ENCODE data around the gene ABHD2.

Gene ABHD2

DNA sequence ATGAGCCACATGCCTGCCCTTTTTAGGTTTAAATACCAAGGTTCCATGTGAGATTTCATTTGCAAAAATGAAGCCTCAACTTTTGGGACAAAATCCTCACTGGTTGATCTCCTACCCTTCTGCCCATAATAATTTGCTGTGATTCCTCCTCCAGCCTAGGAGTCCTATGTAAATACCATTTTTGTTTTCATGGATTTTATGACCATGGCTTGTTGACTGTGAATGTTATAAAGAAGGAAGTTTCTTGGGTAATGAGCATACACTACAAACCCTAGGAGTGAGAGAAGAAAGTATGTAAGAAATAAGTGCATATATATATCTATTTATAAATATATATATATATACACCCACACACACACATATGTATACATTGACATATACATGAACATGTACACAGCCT, 120.0 kb downstream of the ABHD2 start:
- TF ChIP-seq CTCF (IDR thresholded peaks at IDR 0.05; ENCODE audit: borderline replicate concordance, control extremely low read depth, extremely low read depth, insufficient read depth, missing control alignments), result no peak
- no peak for DNase-seq (ENCODE audit: low spot score)
- in situ Hi-C loops (cut with MboI; ENCODE audit: low sequenced_read_pairs, unreplicated experiment), result no loop called here

- TF ChIP-seq CTCF (IDR thresholded peaks at IDR 0.05; ENCODE audit: borderline replicate concordance, control extremely low read depth, extremely low read depth, insufficient read depth, missing control alignments), result no peak
- in situ Hi-C loops (cut with MboI; ENCODE audit: low sequenced_read_pairs, unreplicated experiment), result no loop called here
- no peak for DNase-seq (ENCODE audit: low spot score)
Measured at GRCh38 chr15:89209057-89209456, 120.8 kb downstream of the ABHD2 start.

DNA sequence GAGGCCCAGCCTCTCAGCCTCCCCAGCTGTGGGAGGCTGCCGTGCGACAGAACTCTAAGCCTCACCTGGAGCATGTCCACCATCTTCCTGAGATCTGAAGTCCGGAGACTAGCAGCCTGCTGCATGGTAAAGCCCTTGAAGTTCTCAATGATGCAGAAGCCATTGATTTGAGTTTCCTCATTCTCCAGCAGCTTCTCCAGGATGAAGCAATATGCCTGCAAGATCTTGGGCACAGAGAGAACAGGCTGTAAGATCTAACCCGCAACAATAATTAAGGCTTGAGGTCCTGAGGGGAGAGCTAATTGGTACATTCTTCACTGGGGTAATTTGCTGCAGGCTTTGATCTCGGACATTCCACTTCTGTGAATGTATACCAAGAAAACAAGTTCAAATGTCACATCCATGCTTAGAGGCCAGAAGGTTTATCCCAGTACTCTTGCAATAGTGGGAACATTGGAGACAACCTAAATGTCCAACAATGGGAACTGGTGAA, 123.5 kb downstream of the ABHD2 start:
- no peak for DNase-seq (ENCODE audit: low spot score)
- no peak for TF ChIP-seq CTCF (IDR thresholded peaks at IDR 0.05; ENCODE audit: borderline replicate concordance, control extremely low read depth, extremely low read depth, insufficient read depth, missing control alignments)
- in situ Hi-C loops (cut with MboI; ENCODE audit: low sequenced_read_pairs, unreplicated experiment), result no loop called here

GRCh38 chr15:89215627-89216026, 127.4 kb downstream of the ABHD2 start:
- TF ChIP-seq CTCF (IDR thresholded peaks at IDR 0.05; ENCODE audit: borderline replicate concordance, control extremely low read depth, extremely low read depth, insufficient read depth, missing control alignments), result no peak
- no peak for DNase-seq (ENCODE audit: low spot score)
- in situ Hi-C loops (cut with MboI; ENCODE audit: low sequenced_read_pairs, unreplicated experiment), result no loop called here

- TF ChIP-seq CTCF (IDR thresholded peaks at IDR 0.05; ENCODE audit: borderline replicate concordance, control extremely low read depth, extremely low read depth, insufficient read depth, missing control alignments), result no peak
- in situ Hi-C loops (cut with MboI; ENCODE audit: low sequenced_read_pairs, unreplicated experiment), result no loop called here
Measured at GRCh38 chr15:89217031-89217430, 128.8 kb downstream of the ABHD2 start.

DNA sequence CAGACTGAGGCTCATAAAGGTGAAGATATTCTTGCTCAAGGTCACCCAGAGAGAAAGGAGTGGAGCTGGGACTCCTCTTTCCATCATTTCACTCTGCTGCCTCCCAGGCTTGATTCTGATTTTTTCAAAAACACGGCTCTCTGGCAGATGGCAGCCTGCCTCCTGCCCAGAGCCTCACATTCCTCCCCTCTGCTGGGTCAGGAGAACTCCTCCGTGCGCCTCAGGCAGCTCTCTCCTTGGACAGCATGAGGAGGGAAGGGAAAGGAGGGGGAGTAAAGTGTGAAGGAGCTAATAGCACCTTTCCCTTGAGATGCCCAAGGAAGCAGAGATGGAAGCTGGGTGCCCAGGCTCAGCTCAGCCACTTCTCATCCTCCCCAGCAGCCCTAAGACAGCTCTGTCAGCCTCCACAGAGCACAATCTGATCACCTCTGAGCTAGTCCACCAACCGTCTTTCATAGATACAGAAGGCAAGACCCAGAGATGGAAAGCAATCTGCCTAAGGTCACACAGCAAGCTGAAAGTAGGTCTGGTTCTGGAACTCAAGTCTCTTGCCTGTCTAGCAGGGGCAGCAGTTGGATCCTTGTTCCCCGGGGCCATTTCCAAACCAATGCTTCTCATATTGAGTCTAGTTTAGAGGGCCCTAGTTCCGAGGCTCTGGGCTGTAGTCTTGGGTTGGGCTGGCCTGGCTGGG, 129.6 kb downstream of the ABHD2 start:
- in situ Hi-C loops (cut with MboI; ENCODE audit: low sequenced_read_pairs, unreplicated experiment), result no loop called here
- DNase-seq (ENCODE audit: low spot score), result no peak
- TF ChIP-seq CTCF (IDR thresholded peaks at IDR 0.05; ENCODE audit: borderline replicate concordance, control extremely low read depth, extremely low read depth, insufficient read depth, missing control alignments), result no peak

More at GRCh38 chr15:89217031-89217430, 128.8 kb downstream of the ABHD2 start:
- no peak for DNase-seq (ENCODE audit: low spot score)

Measured in GM13976 (cell line).